GM19372 (cell line): ENCODE data around the gene CD79A.

Source experiments
- ATAC-seq: cut with Tn5 transposase; IDR thresholded peaks from one replicate; pipeline ENCODE4 v1.9.1; 2021; ENCODE audit warnings: mild to moderate bottlenecking, low read depth, moderate library complexity; ENCODE audit not compliant: unreplicated experiment

The CD79A gene

GRCh38 chr19:41917676-41918075 is 40.6 kb downstream of the CD79A start:
- no peak for ATAC-seq

- no peak for ATAC-seq
Observed at GRCh38 chr19:41918095-41918494, 41.0 kb downstream of the CD79A start.

- ATAC-seq, result no peak
Observed at GRCh38 chr19:41918653-41919244, 41.7 kb downstream of the CD79A start.

- ATAC-seq, result no peak
Observed at GRCh38 chr19:41919948-41920712, 43.1 kb downstream of the CD79A start.

- no peak for ATAC-seq
Observed at GRCh38 chr19:41920882-41921576, 44.0 kb downstream of the CD79A start.

- ATAC-seq, result no peak
Observed at GRCh38 chr19:41921577-41922576, 44.8 kb downstream of the CD79A start.

- no peak for ATAC-seq
Observed at GRCh38 chr19:41922585-41922984, 45.5 kb downstream of the CD79A start.

GRCh38 chr19:41923045-41923788 is 46.1 kb downstream of the CD79A start:
- no peak for ATAC-seq

- ATAC-seq, result no peak
Observed at GRCh38 chr19:41924151-41925145, 47.4 kb downstream of the CD79A start.

- no peak for ATAC-seq
Observed at GRCh38 chr19:41925208-41926003, 48.3 kb downstream of the CD79A start.

- no peak for ATAC-seq
Observed at GRCh38 chr19:41926028-41926762, 49.1 kb downstream of the CD79A start.

GRCh38 chr19:41926763-41927496 is 49.9 kb downstream of the CD79A start:
- ATAC-seq, result no peak

- ATAC-seq, result no peak
Observed at GRCh38 chr19:41927497-41928192, 50.6 kb downstream of the CD79A start.

- ATAC-seq, result no peak
Observed at GRCh38 chr19:41928221-41928683, 51.2 kb downstream of the CD79A start, which contains the start of gene ERFL. Gene ERFL (minus strand): TSS chr19:41928449. CDS start chr19:41912919, 15,530 bp downstream.

GRCh38 chr19:41928754-41929535 is 51.9 kb downstream of the CD79A start:
- no peak for ATAC-seq
